Mammary epithelial cell (primary cell): ENCODE data around the gene MAGEA2B.
"Not testable (repeated sequence)": the region's sequence is repeated elsewhere in the genome, so short reads cannot be mapped to it uniquely, and the experiment has no call there.

Source experiments
- EZH2 ChIP-seq: IDR thresholded peaks from 2 replicates; pipeline ENCODE4 v1.6.1; 2012; ENCODE audit warnings: low read length, inconsistent platforms, borderline replicate concordance
- TF ChIP-seq, protein P1 (sequence below), 2 donors: IDR thresholded peaks in 1 of 2; conservative IDR thresholded peaks in 1 of 2; 2 replicates each; pipeline ENCODE4 v1.5.1; 2011 to 2012; ENCODE audit warnings: inconsistent platforms in 2 of 2, low read length in 2 of 2, mild to moderate bottlenecking in 2 of 2, control low read depth in 1 of 2, low read depth in 1 of 2; ENCODE audit not compliant: insufficient read depth in 1 of 2; ENCODE audit errors: extremely low read depth in 1 of 2

DNA sequence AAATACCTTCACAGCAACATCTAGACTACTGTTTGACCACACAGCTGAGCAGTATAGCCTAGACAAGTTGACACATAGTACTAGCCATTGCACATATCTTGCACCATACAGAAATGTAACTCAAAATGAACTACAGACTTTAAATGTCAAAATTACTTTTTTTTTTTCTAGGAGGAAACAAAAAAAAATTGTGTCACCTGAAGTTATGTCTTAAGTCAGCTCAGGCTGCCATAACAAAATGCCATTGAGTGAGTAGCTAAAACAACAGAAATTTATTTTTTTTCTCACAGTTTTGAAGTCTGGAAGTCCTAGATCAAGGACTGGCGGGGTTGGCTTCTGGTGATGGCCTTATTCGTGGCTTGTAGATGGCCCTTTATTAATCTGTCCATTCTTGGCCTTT lies 5.3 kb upstream of the MAGEA2B start, which contains the start of gene CSAG2:
- TF ChIP-seq, protein P1, sequence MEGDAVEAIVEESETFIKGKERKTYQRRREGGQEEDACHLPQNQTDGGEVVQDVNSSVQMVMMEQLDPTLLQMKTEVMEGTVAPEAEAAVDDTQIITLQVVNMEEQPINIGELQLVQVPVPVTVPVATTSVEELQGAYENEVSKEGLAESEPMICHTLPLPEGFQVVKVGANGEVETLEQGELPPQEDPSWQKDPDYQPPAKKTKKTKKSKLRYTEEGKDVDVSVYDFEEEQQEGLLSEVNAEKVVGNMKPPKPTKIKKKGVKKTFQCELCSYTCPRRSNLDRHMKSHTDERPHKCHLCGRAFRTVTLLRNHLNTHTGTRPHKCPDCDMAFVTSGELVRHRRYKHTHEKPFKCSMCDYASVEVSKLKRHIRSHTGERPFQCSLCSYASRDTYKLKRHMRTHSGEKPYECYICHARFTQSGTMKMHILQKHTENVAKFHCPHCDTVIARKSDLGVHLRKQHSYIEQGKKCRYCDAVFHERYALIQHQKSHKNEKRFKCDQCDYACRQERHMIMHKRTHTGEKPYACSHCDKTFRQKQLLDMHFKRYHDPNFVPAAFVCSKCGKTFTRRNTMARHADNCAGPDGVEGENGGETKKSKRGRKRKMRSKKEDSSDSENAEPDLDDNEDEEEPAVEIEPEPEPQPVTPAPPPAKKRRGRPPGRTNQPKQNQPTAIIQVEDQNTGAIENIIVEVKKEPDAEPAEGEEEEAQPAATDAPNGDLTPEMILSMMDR (conservative IDR thresholded peaks at IDR 0.05 in 1 of 2, IDR thresholded peaks at IDR 0.05 in 1 of 2; ENCODE audit: extremely low read depth in 1 of 2, insufficient read depth in 1 of 2, low read depth in 1 of 2, low read length in 2 of 2), result not testable (repeated sequence)
- not testable (repeated sequence) for TF ChIP-seq EZH2
